IMR-90 (cell line): ENCODE measurements around the gene ZNF277. TPM values are rescaled to one million over a fixed set of nuclear protein-coding genes. Genes with fewer than 3 reads are reported as not detected.

ENCODE experiments used
- ATAC-seq: fragments of 200-7000 bp; cut with Tn5 transposase; 2 replicates; pipeline ENCODE4 v1.9.1; 2020; ENCODE audit warnings: low read depth, mild to moderate bottlenecking, moderate library complexity
- BruUV-seq: library from RNA; stranded (reverse); fragments of 400-500 nt; replicated peaks from 2 replicates; lab custom pipeline; 2021; lab: Mats Ljungman, UMichigan
- CTCF ChIA-PET: fragments of 300-600 bp; formaldehyde crosslinking; extraction: SDS; loops from one replicate; lab custom pipeline; 2021; ENCODE audit warnings: antibody characterized with exemption; lab: Yijun Ruan, JAX
- POLR2A ChIA-PET: fragments of 300-600 bp; sonication (Branson Sonifier 250); formaldehyde crosslinking; loops from one replicate; lab custom pipeline; 2022; ENCODE audit warnings: antibody characterized with exemption; ENCODE audit not compliant: unreplicated experiment; lab: Charles Lee
- DNase-seq: peaks from one replicate; pipeline ENCODE4 v3.0.0; 2013
- H2AFZ ChIP-seq: replicated peaks from 2 replicates; pipeline ENCODE3; 2013; ENCODE audit warnings: low read length, mild to moderate bottlenecking; ENCODE audit not compliant: poor library complexity
- H2AK5ac ChIP-seq: 2 replicates; pipeline ENCODE4 v1.6.1; 2013; ENCODE audit warnings: low read depth, low read length, inconsistent platforms
- H2AK9ac ChIP-seq: replicated peaks from 2 replicates; pipeline ENCODE3; 2013; ENCODE audit warnings: mild to moderate bottlenecking, low read depth, low read length, moderate library complexity; ENCODE audit not compliant: poor library complexity
- H2BK120ac ChIP-seq: 2 replicates; pipeline ENCODE4 v1.6.1; 2013; ENCODE audit warnings: low read depth, low read length, inconsistent platforms
- H2BK15ac ChIP-seq: 3 replicates; pipeline ENCODE4 v1.6.1; 2013; ENCODE audit warnings: low read depth, low read length, inconsistent platforms
- H2BK20ac ChIP-seq: 2 replicates; pipeline ENCODE4 v1.6.1; 2013; ENCODE audit warnings: low read depth, mild to moderate bottlenecking, inconsistent platforms, low read length, moderate library complexity
- H2BK5ac ChIP-seq: 2 replicates; pipeline ENCODE4 v1.6.1; 2013; ENCODE audit warnings: mild to moderate bottlenecking, low read depth, low read length, inconsistent platforms; ENCODE audit not compliant: poor library complexity, severe bottlenecking
- H3K14ac ChIP-seq: replicated peaks from 2 replicates; pipeline ENCODE4 v1.6.1; 2013; ENCODE audit warnings: low read depth, low read length, inconsistent platforms
- H3K18ac ChIP-seq: 2 replicates; pipeline ENCODE4 v1.6.1; 2013; ENCODE audit warnings: low read depth, low read length, control low read depth
- H3K23ac ChIP-seq: 2 replicates; pipeline ENCODE4 v1.6.1; 2013; ENCODE audit warnings: low read depth, low read length, inconsistent platforms
- H3K27ac ChIP-seq: 2 replicates; pipeline ENCODE4 v1.5.1; 2013; ENCODE audit warnings: mild to moderate bottlenecking, control low read depth, low read length; ENCODE audit not compliant: insufficient read depth
- H3K27me3 ChIP-seq: 2 replicates; pipeline ENCODE4 v1.6.1; 2013; ENCODE audit warnings: low read length; ENCODE audit not compliant: control insufficient read depth, insufficient read depth
- H3K36me3 ChIP-seq: 2 replicates; pipeline ENCODE4 v1.6.1; 2013; ENCODE audit warnings: low read length, mixed read lengths; ENCODE audit not compliant: control insufficient read depth, insufficient read depth
- H3K4ac ChIP-seq: 2 replicates; pipeline ENCODE4 v1.6.1; 2013; ENCODE audit warnings: low read depth, low read length, inconsistent platforms
- H3K4me1 ChIP-seq: 2 replicates; pipeline ENCODE4 v1.6.1; 2013; ENCODE audit warnings: low read length, mixed read lengths; ENCODE audit not compliant: control insufficient read depth, insufficient read depth
- H3K4me2 ChIP-seq: 2 replicates; pipeline ENCODE4 v1.6.1; 2013; ENCODE audit warnings: low read depth, mild to moderate bottlenecking, control low read depth, low read length, moderate library complexity
- H3K4me3 ChIP-seq: 2 replicates; pipeline ENCODE4 v1.5.1; 2013; ENCODE audit warnings: low read depth, mild to moderate bottlenecking, control low read depth, low read length, moderate library complexity; ENCODE audit not compliant: insufficient read depth
- H3K56ac ChIP-seq: 2 replicates; pipeline ENCODE4 v1.6.1; 2013; ENCODE audit warnings: low read length, inconsistent platforms; ENCODE audit not compliant: insufficient read depth; ENCODE audit errors: extremely low read depth
- H3K79me1 ChIP-seq, 2 experiments: 2 replicates each; pipeline ENCODE4 v1.6.1; 2013; ENCODE audit warnings: low read length in 2 of 2, inconsistent platforms in 1 of 2, low read depth in 1 of 2
- H3K9ac ChIP-seq: 2 replicates; pipeline ENCODE4 v1.6.1; 2013; ENCODE audit warnings: low read depth, low read length, control low read depth
- H3K9me1 ChIP-seq: 2 replicates; pipeline ENCODE4 v1.6.1; 2013; ENCODE audit warnings: low read length, inconsistent platforms; ENCODE audit not compliant: insufficient read depth
- H3K9me3 ChIP-seq: 2 replicates; pipeline ENCODE4 v1.6.1; 2013; ENCODE audit warnings: low read length; ENCODE audit not compliant: control insufficient read depth, insufficient read depth
- H4K20me1 ChIP-seq: 2 replicates; pipeline ENCODE4 v1.6.1; 2013; ENCODE audit warnings: low read length, inconsistent platforms; ENCODE audit not compliant: insufficient read depth
- H4K5ac ChIP-seq: 2 replicates; pipeline ENCODE4 v1.6.1; 2013; ENCODE audit warnings: mild to moderate bottlenecking, low read depth, low read length, control low read depth
- H4K8ac ChIP-seq, 2 experiments: 2 replicates each; pipeline ENCODE4 v1.6.1; 2013; ENCODE audit warnings: low read depth in 2 of 2, low read length in 2 of 2, control low read depth in 1 of 2, inconsistent platforms in 1 of 2
- H4K91ac ChIP-seq: 2 replicates; pipeline ENCODE4 v1.6.1; 2013; ENCODE audit warnings: low read depth, low read length, inconsistent platforms; ENCODE audit not compliant: insufficient read depth
- BHLHE40 ChIP-seq: fragments of 150-350 bp; IDR thresholded peaks from 2 replicates; pipeline ENCODE4 v1.6.1; 2016; ENCODE audit warnings: mild to moderate bottlenecking, low read depth, low read length
- FOS ChIP-seq: fragments of 150-350 bp; IDR thresholded peaks from 2 replicates; pipeline ENCODE4 v1.6.1; 2016; ENCODE audit warnings: low read depth, low read length
- MAFK ChIP-seq: IDR thresholded peaks from 2 replicates; pipeline ENCODE4 v1.6.1; 2012; ENCODE audit warnings: low read depth, low read length, improper control_type of control experiment
- MAZ ChIP-seq: IDR thresholded peaks from 2 replicates; pipeline ENCODE4 v1.6.1; 2012; ENCODE audit warnings: low read depth, mild to moderate bottlenecking, low read length, improper control_type of control experiment, moderate library complexity, borderline replicate concordance
- MXI1 ChIP-seq: IDR thresholded peaks from 2 replicates; pipeline ENCODE4 v1.6.1; 2012; ENCODE audit warnings: low read depth, mild to moderate bottlenecking, low read length, moderate library complexity, borderline replicate concordance
- NFE2L2 ChIP-seq: fragments of 150-350 bp; IDR thresholded peaks from 2 replicates; pipeline ENCODE4 v1.6.1; 2016; ENCODE audit warnings: low read depth, mild to moderate bottlenecking, low read length
- POLR2A ChIP-seq: IDR thresholded peaks from 2 replicates; pipeline ENCODE4 v1.6.1; 2012; ENCODE audit warnings: mild to moderate bottlenecking, low read depth, low read length
- RAD21 ChIP-seq: IDR thresholded peaks from 2 replicates; pipeline ENCODE4 v1.6.1; 2012; ENCODE audit warnings: low read length, improper control_type of control experiment
- RFX5 ChIP-seq: IDR thresholded peaks from 2 replicates; pipeline ENCODE4 v1.8.0; 2012; ENCODE audit warnings: low read depth, mild to moderate bottlenecking, low read length, moderate library complexity
- SMC3 ChIP-seq: fragments of 150-350 bp; IDR thresholded peaks from 2 replicates; pipeline ENCODE4 v1.6.1; 2016; ENCODE audit warnings: low read depth, mild to moderate bottlenecking, antibody characterized with exemption, low read length, moderate library complexity
- WGBS, 2 experiments: methylation state at CpG; one replicate each; pipeline versions ENCODE4 v1.1.5 to v1.1.7; 2013; ENCODE audit warnings: missing lambda C conversion rate in 2 of 2; ENCODE audit not compliant: insufficient read length in 1 of 2; ENCODE audit errors: extremely low coverage in 2 of 2; 5-methylcytosine and 5-hydroxymethylcytosine counted together
- dilution Hi-C: fragments of 300-500 bp; cut with HindIII; formaldehyde crosslinking; loops from one replicate; pipeline ENCODE4 v1.14.3; 2018; ENCODE audit warnings: low sequenced_read_pairs; ENCODE audit not compliant: unreplicated experiment
- in situ Hi-C: fragments of 300-500 bp; cut with MboI; formaldehyde crosslinking; loops from 3 replicates; pipeline ENCODE4 v1.14.3; 2019; ENCODE audit warnings: low sequenced_read_pairs, inconsistent platforms, mixed read lengths
- intact Hi-C: fragments of 100-400 bp; cut with micrococcal nuclease; formaldehyde crosslinking; loops from 2 replicates; pipeline ENCODE4 v1.10.0; 2022
- polyA plus RNA-seq, 3 experiments: library from polyadenylated mRNA; depleted of rRNA; stranded (reverse); fragments of >200 nt; gene quantifications; 2 replicates each; pipeline ENCODE4 v1.2.3, GENCODE V29; 2012; ENCODE audit warnings: low replicate concordance in 1 of 3
- total RNA-seq: library from RNA; depleted of rRNA; stranded (reverse); fragments of >200 nt; gene quantifications from 2 replicates; pipeline ENCODE4 v1.2.3, GENCODE V29; 2012
- TF ChIP-seq, protein P1 (sequence below): fragments of 150-350 bp; IDR thresholded peaks from 2 replicates; pipeline ENCODE4 v1.6.1; 2016; ENCODE audit warnings: low read depth, mild to moderate bottlenecking, low read length, moderate library complexity, borderline replicate concordance

The ZNF277 gene
- total and polyA plus RNA-seq, 2 of the 4 experiments (the other 2 are of a cell fraction) = 7.3 to 21.3 TPM

DNA sequence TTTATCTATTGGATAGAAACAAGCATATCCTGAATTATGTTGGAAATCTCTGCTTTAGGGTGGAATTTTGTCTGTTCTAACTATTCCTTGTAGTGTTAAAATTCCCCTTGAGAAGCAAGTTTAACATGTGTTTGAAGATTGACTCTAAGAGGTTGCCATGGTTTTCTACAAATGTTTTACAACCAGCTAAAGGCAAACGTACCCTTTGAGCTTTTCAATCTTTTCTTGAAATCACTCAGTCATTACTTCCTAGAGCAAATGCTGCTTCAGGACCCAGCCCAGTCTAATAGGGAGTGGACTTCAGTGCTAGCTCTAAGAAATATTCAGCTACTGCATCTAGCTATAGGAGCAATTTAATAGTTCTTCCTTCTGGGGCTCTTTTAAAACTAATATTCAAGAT is 125.0 kb downstream of the ZNF277 start:
- Histone ChIP-seq H3K4me1 (no peaks in the 10 kb centered on the region), H3K36me3 (0 out of 2 replicates have a peak, but pooled peaks cover 2% of the 10 kb centered on the region), H4K20me1 (no peaks in the 10 kb centered on the region)

More for the DNA sequence above, 125.0 kb downstream of the ZNF277 start:
- H4K91ac ChIP-seq = no peak overlapping the region
- H2BK15ac ChIP-seq = no peak overlapping the region
- H2AFZ ChIP-seq = no peak overlapping the region
- H3K27ac ChIP-seq = no peak overlapping the region
- H3K18ac ChIP-seq = no peak overlapping the region
- no peak overlapping the region for H2AK9ac ChIP-seq
- in situ Hi-C loops (no loop called here), dilution Hi-C loops (no loop called here), intact Hi-C loops (no loop called here)
- DNase-seq = no peak
- WGBS, 2 experiments = no CpG with 5 or more reads among the region's 1 CpG
- ChIA-PET CTCF (no interaction called here), POLR2A (no interaction called here)
- H4K8ac ChIP-seq = no peak overlapping the region
- H3K14ac ChIP-seq = no peak overlapping the region
- no peak overlapping the region for H2BK5ac ChIP-seq
- no peak for ATAC-seq
- no peak overlapping the region for H3K56ac ChIP-seq
- no peak overlapping the region for H3K4ac ChIP-seq
- peaks cover 2% of the 10 kb centered on the region; the same call in 1 of the 2 replicates for H3K9me1 ChIP-seq
- H3K9me3 ChIP-seq = no peaks in the 10 kb centered on the region
- no TSS peak for BruUV-seq
- H3K79me1 ChIP-seq = no peaks in the 10 kb centered on the region
- H3K4me3 ChIP-seq = no peak overlapping the region
- no peak overlapping the region for H3K23ac ChIP-seq
- H3K4me2 ChIP-seq = no peak overlapping the region
- no peaks in the 10 kb centered on the region for H3K27me3 ChIP-seq
- TF ChIP-seq, protein P1, sequence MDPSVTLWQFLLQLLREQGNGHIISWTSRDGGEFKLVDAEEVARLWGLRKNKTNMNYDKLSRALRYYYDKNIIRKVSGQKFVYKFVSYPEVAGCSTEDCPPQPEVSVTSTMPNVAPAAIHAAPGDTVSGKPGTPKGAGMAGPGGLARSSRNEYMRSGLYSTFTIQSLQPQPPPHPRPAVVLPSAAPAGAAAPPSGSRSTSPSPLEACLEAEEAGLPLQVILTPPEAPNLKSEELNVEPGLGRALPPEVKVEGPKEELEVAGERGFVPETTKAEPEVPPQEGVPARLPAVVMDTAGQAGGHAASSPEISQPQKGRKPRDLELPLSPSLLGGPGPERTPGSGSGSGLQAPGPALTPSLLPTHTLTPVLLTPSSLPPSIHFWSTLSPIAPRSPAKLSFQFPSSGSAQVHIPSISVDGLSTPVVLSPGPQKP = no peak
- TF ChIP-seq MAZ (no peak), RFX5 (no peak), RAD21 (no peak), MXI1 (no peak), BHLHE40 (no peak), SMC3 (no peak), POLR2A (no peak), MAFK (no peak), NFE2L2 (no peak), FOS (no peak)
- no peak overlapping the region for H2AK5ac ChIP-seq
- no peak overlapping the region for H3K9ac ChIP-seq
- H2BK20ac ChIP-seq = no peak overlapping the region
- no peak overlapping the region for H2BK120ac ChIP-seq
- H4K5ac ChIP-seq = no peak overlapping the region
